Heart left ventricle (tissue), 16 donors: ENCODE results near the gene PIP5K1B. TPM values are rescaled to one million over a fixed set of nuclear protein-coding genes. Genes with fewer than 3 reads are reported as not detected.
A peak's percentile ranks its signal among the peaks of the same experiment; 100 is the strongest.

ENCODE experiments used
- ATAC-seq, 4 donors: fragments of 200-7000 bp; cut with Tn5 transposase; one replicate each; pipeline ENCODE4 v1.9.1; 2020 to 2022; ENCODE audit warnings: moderate library complexity in 4 of 4, mild to moderate bottlenecking in 3 of 4, moderate number of reproducible peaks in 1 of 4
- DNase-seq, 5 donors: peaks; one replicate each; pipeline ENCODE4 v3.0.0-alpha.2; 2020
- H3K27ac ChIP-seq, 12 donors: fragments of 200-600 bp; sonication (generic) in 4 of 12; one replicate each; pipeline versions ENCODE4 v1.5.0 to v1.8.0; 2016 to 2022; ENCODE audit warnings: mild to moderate bottlenecking in 2 of 12
- H3K27me3 ChIP-seq, 9 donors: fragments of 200-600 bp; sonication (generic) in 2 of 9; one replicate each; pipeline versions ENCODE4 v1.5.1 to v1.8.0; 2016 to 2022; ENCODE audit warnings: mild to moderate bottlenecking in 3 of 9
- H3K36me3 ChIP-seq, 9 donors: fragments of 200-600 bp; sonication (generic) in 2 of 9; one replicate each; pipeline versions ENCODE4 v1.5.0 to v1.8.0; 2018 to 2022; ENCODE audit warnings: mild to moderate bottlenecking in 2 of 9
- H3K4me1 ChIP-seq, 12 donors: fragments of 200-600 bp; sonication (generic) in 4 of 12; one replicate each; pipeline versions ENCODE4 v1.5.0 to v1.8.0; 2016 to 2022; ENCODE audit warnings: mild to moderate bottlenecking in 3 of 12
- H3K4me3 ChIP-seq, 12 donors: fragments of 200-600 bp; sonication (generic) in 4 of 12; one replicate each; pipeline versions ENCODE4 v1.5.0 to v1.8.0; 2017 to 2022; ENCODE audit warnings: mild to moderate bottlenecking in 9 of 12, moderate library complexity in 4 of 12
- H3K9me3 ChIP-seq, 12 donors: fragments of 200-600 bp; sonication (generic) in 4 of 12; one replicate each; pipeline versions ENCODE4 v1.5.0 to v1.8.0; 2016 to 2022; ENCODE audit warnings: mild to moderate bottlenecking in 1 of 12
- POLR2A ChIP-seq, 2 donors: fragments of 450-650 bp; IDR thresholded peaks; one replicate each; pipeline ENCODE4 v1.6.1; 2017; ENCODE audit warnings: antibody characterized with exemption in 2 of 2, mild to moderate bottlenecking in 2 of 2, moderate library complexity in 2 of 2
- WGBS, 4 donors: extraction: QIAGEN DNeasy Blood & Tissue Kit in 2 of 4; methylation state at CpG; one replicate each; pipeline versions ENCODE4 v1.1.5 to v1.1.7; 2013 to 2018; 5-methylcytosine and 5-hydroxymethylcytosine counted together
- intact Hi-C, 10 donors: fragments of 100-400 bp; cut with DNase I; formaldehyde crosslinking; loops; one replicate each; pipeline versions ENCODE4 v1.11.1 to v1.14.2; 2022
- polyA plus RNA-seq, 2 donors: library from polyadenylated mRNA; stranded (reverse); fragments of 200-250 nt; gene quantifications; one replicate each; pipeline ENCODE4 v1.2.3, GENCODE V29; 2013
- total RNA-seq, 9 donors: library from RNA; depleted of rRNA in 2 of 9; stranded (reverse); fragments of >200 nt in 2 of 9; fragmentation: NEBNext Ultra II Directional in 3 of 9; extraction: Animal tissue kit (Norgen Biotek cat#: 25700) in 3 of 9; gene quantifications; one replicate each; pipeline versions ENCODE4 v1.1.0 to v1.2.4, GENCODE V29; 2016 to 2023
- TF ChIP-seq, protein P1 (sequence below), 12 donors: fragments of 200-600 bp; sonication (generic) in 4 of 12; IDR thresholded peaks; one replicate each; pipeline versions ENCODE4 v1.5.0 to v1.8.0; 2018 to 2022; ENCODE audit warnings: antibody characterized with exemption in 12 of 12, mild to moderate bottlenecking in 5 of 12
- donor health status: ischemic (EF 13 %, LVEDD 7.1; RV severe dilation, severe dysfunction).
- donor health status: healthy with polysubstance abuse.
- donor health status: DM: no; HTN: yes; CAD: no.
- donor health status: DM: no; HTN: no; CAD: no.
- donor health status: ischemic (EF 25% LVEDD 6.9; RV normal size, moderate dysfunction).
- donor health status: ischemic (EF 25% LVEDD 5.7; RV mildly dilated, moderate dysfunction).
- donor health status: healthy.
- donor health status: DM: yes; HTN: yes; CAD: no.
- donor health status: ischemic (EF 35%, LVEDD 5.7; RV mildly dilated, moderate dysfunction).
- donor health status: nonischemic (EF 11% LVEDD 7.7; RV severe dilation, severe dysfunction).
- donor health status: DM: yes; HTN: yes; CAD: no.
- donor health status: PGD.
- donor health status: ischemic (EF 29% LVEDD 5.4; RV normal size, mild dysfunction).
- donor health status: nonischemic (EF 23%, LVEDD 6.1; RV moderate dilation, normal function).

PIP5K1B gene
- total and polyA plus RNA-seq, 11 donors: 8.6 to 68.0 (median 47.5) TPM

DNA sequence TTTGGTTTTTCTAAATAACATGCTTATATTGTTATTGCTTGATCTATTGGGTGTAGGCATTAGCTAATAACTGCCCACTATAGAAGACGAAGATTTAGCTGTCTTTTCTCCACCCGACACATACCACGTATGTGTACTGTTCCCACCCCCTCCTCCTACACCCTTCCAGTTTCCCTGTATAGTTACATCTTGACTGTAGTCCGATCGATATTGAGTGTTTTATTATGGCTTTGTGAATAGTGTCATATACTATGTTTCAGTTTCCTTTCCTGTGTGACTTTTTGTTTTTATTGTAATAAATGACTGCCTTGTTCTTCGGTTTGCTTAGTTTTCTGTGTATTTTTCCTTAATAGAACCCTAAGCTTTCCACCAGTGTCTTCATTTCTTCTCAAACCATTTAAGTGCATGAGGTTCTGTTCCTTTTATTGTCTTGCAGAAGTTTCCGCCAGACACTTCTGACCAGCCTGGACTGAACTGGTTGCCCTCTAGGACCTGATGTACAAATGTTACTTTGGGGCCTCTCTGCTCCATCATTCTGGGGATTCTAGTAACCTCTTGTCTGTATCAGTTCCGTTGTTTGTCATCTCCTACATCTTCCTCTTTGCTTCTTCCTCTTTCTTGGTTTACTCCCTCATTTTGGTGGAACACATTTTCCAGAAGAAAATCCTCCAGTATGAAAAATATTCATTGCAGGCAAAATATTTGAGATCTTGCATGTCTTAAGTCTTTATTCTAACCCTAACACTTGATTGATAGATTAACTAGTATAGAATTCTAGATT is 247.0 kb downstream of the PIP5K1B start:
- peak overlapping the region in 1 of 12 donors; percentile 65 for H3K27ac ChIP-seq
- H3K4me3 ChIP-seq: no peak overlapping the region
- ATAC-seq (peak in 3 of 4 donors; percentile 19 to 43 (median 35)), DNase-seq (no peak)
- no peaks in the 10 kb centered on the region for H3K27me3 ChIP-seq
- 80 to 87% (median 86%) methylated on average over 8 of the region's 8 CpGs for WGBS, 4 donors
- peaks cover 0 to 14% (median 0%) of the 10 kb centered on the region in 12 donors for H3K4me1 ChIP-seq
- intact Hi-C loops: loop anchor here in 2 of 10 donors (5.0 to 10.0 kb wide), 2 partner anchors 367 to 370 kb away; no protein-coding TSS in a partner anchor
- H3K36me3 ChIP-seq: peaks cover 0 to 52% (median 0%) of the 10 kb centered on the region in 9 donors
- H3K9me3 ChIP-seq: no peaks in the 10 kb centered on the region
- TF ChIP-seq, protein P1, sequence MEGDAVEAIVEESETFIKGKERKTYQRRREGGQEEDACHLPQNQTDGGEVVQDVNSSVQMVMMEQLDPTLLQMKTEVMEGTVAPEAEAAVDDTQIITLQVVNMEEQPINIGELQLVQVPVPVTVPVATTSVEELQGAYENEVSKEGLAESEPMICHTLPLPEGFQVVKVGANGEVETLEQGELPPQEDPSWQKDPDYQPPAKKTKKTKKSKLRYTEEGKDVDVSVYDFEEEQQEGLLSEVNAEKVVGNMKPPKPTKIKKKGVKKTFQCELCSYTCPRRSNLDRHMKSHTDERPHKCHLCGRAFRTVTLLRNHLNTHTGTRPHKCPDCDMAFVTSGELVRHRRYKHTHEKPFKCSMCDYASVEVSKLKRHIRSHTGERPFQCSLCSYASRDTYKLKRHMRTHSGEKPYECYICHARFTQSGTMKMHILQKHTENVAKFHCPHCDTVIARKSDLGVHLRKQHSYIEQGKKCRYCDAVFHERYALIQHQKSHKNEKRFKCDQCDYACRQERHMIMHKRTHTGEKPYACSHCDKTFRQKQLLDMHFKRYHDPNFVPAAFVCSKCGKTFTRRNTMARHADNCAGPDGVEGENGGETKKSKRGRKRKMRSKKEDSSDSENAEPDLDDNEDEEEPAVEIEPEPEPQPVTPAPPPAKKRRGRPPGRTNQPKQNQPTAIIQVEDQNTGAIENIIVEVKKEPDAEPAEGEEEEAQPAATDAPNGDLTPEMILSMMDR (IDR thresholded peaks at IDR 0.05): no peak
- TF ChIP-seq POLR2A (IDR thresholded peaks at IDR 0.05): no peak

DNA sequence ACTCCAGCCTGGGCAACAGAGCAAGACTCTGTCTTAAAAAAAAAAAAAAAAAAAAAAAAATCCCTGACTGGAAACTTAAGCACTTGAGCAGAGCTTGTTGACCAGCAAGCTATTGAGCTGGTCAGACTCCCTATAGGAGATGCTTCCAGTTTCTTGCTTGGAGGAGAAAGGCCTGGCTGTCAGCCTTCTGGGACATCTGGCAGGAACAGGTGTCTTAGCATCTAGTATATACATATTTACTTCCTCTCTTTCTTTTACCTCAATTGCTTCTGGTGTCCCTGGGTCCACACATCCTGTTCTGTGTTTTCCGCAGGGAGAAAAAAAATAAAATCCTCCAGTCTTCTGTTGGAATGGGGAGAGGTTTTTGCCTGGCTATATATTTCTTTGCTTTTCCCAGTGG is 248.7 kb downstream of the PIP5K1B start:
- intact Hi-C loops: loop anchor here in 2 of 10 donors (5.0 to 10.0 kb wide), 2 partner anchors 369 to 371 kb away; no protein-coding TSS in a partner anchor
- H3K27me3 ChIP-seq: no peaks in the 10 kb centered on the region
- 58 to 83% (median 68%) methylated on average over 1 of the region's 1 CpG for WGBS, 4 donors
- H3K27ac ChIP-seq: no peak overlapping the region
- no peaks in the 10 kb centered on the region for H3K9me3 ChIP-seq
- H3K4me3 ChIP-seq: no peak overlapping the region
- TF ChIP-seq, protein P1 (IDR thresholded peaks at IDR 0.05): no peak
- TF ChIP-seq POLR2A (IDR thresholded peaks at IDR 0.05): no peak
- H3K4me1 ChIP-seq: peaks cover 0 to 14% (median 0%) of the 10 kb centered on the region in 12 donors
- no peak for ATAC-seq
- DNase-seq: no peak
- peaks cover 0 to 57% (median 0%) of the 10 kb centered on the region in 9 donors for H3K36me3 ChIP-seq

DNA sequence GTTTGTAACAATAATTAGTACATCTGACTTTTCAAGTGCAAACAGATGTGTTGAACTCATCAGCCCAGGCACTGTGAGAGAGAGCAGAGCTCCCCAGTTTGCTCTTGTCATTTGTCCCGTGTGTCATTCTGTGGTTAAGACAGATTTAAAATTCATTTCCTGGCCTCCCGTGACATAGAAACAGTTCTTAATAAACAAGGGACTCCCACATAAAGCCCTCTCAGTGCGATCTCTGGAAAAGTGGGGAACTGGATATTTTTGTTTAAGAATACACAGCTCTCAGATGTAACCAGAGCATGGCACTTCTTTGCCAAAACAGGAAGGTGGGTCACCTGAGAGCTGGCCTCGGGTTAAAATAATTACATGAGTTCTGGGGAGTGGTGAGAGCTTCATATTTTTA is 250.3 kb downstream of the PIP5K1B start:
- ATAC-seq (no peak), DNase-seq (no peak)
- no peaks in the 10 kb centered on the region for H3K9me3 ChIP-seq
- H3K4me1 ChIP-seq: peaks cover 0 to 14% (median 0%) of the 10 kb centered on the region in 12 donors
- no peaks in the 10 kb centered on the region for H3K27me3 ChIP-seq
- intact Hi-C loops: loop anchor here in 1 of 10 donors (10.0 kb wide), 1 partner anchor 371 kb away; no protein-coding TSS in a partner anchor
- WGBS, 4 donors: 25 to 47% (median 44%) methylated on average over 4 of the region's 4 CpGs
- TF ChIP-seq POLR2A (IDR thresholded peaks at IDR 0.05): no peak
- TF ChIP-seq, protein P1 (IDR thresholded peaks at IDR 0.05): no peak
- no peak overlapping the region for H3K27ac ChIP-seq
- H3K36me3 ChIP-seq: peaks cover 0 to 57% (median 0%) of the 10 kb centered on the region in 9 donors
- no peak overlapping the region for H3K4me3 ChIP-seq

DNA sequence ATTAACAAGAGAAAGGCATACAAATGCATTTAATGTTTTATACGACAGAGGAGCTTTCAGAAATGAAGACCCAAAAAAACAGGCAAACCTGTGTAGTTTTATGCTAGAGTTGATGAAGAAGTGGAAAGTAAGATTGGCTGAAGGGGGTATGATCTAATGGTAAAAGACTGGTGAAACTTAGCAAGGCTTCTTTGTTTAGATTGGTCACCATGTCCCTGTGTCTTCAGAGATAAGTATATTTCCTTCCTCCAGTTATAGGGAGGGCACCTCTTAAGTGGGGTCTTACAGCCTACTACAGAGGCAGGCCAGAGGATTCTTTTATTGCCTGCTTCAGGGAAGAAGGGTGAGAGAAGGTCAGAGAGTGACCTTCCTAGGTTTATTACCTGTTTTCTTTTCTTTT is 252.4 kb downstream of the PIP5K1B start:
- no peak for ATAC-seq
- TF ChIP-seq, protein P1 (IDR thresholded peaks at IDR 0.05): no peak
- TF ChIP-seq POLR2A (IDR thresholded peaks at IDR 0.05): no peak

More for the DNA sequence above, 252.4 kb downstream of the PIP5K1B start:
- H3K9me3 ChIP-seq: no peaks in the 10 kb centered on the region
- H3K4me1 ChIP-seq: peaks cover 0 to 11% (median 0%) of the 10 kb centered on the region in 12 donors
- no peaks in the 10 kb centered on the region for H3K27me3 ChIP-seq
- WGBS, 4 donors: 94 to 100% (median 98%) methylated on average over 1 of the region's 1 CpG
- H3K27ac ChIP-seq: no peak overlapping the region
- DNase-seq: no peak
- no peak overlapping the region for H3K4me3 ChIP-seq
- peaks cover 0 to 47% (median 0%) of the 10 kb centered on the region in 9 donors for H3K36me3 ChIP-seq
- intact Hi-C loops: loop anchor here in 1 of 10 donors (10.0 kb wide), 1 partner anchor 373 kb away; no protein-coding TSS in a partner anchor
